GM21447 (cell line): Measurements from ENCODE around the gene CES2.
"Not testable (repeated sequence)": the region's sequence is repeated elsewhere in the genome, so short reads cannot be mapped to it uniquely, and the experiment has no call there.

Experiments
- ATAC-seq: cut with Tn5 transposase; IDR thresholded peaks from one replicate; pipeline ENCODE4 v1.9.1; 2021; ENCODE audit not compliant: unreplicated experiment

The CES2 gene

GRCh38 chr16:66952430-66953110 is 17.3 kb downstream of the CES2 start:
- no peak for ATAC-seq

GRCh38 chr16:66953462-66954096 is 18.3 kb downstream of the CES2 start:
- ATAC-seq, result no peak

GRCh38 chr16:66954097-66954659 is 18.9 kb downstream of the CES2 start:
- ATAC-seq, result no peak

GRCh38 chr16:66955363-66956153 is 20.2 kb downstream of the CES2 start:
- not testable (repeated sequence) for ATAC-seq

GRCh38 chr16:66956154-66956457 is 20.8 kb downstream of the CES2 start:
- not testable (repeated sequence) for ATAC-seq

GRCh38 chr16:66958857-66959703 is 23.8 kb downstream of the CES2 start:
- no peak for ATAC-seq

- no peak for ATAC-seq
Observed at GRCh38 chr16:66959704-66960161, 24.4 kb downstream of the CES2 start.

GRCh38 chr16:66960270-66960669 is 25.0 kb downstream of the CES2 start:
- ATAC-seq, result no peak

GRCh38 chr16:66961065-66961744 is 25.9 kb downstream of the CES2 start, which contains the start of gene CES3:
Gene CES3 (plus strand): TSS chr16:66961266. CDS start chr16:66961308, 42 bp downstream.
- no peak for ATAC-seq

GRCh38 chr16:66961914-66962313 is 26.6 kb downstream of the CES2 start:
- ATAC-seq, result no peak

GRCh38 chr16:66964049-66964448 is 28.7 kb downstream of the CES2 start:
- no peak for ATAC-seq

GRCh38 chr16:66968847-66969246 is 33.5 kb downstream of the CES2 start:
- ATAC-seq, result no peak

GRCh38 chr16:66970775-66971720 is 35.7 kb downstream of the CES2 start:
- ATAC-seq, result no peak

- no peak for ATAC-seq
Observed at GRCh38 chr16:66972983-66973382, 37.7 kb downstream of the CES2 start.

- no peak for ATAC-seq
Observed at GRCh38 chr16:66973716-66974115, 38.4 kb downstream of the CES2 start.

GRCh38 chr16:66974156-66974931 is 39.0 kb downstream of the CES2 start:
- ATAC-seq, result not testable (repeated sequence)

GRCh38 chr16:66974932-66975246 is 39.6 kb downstream of the CES2 start:
- ATAC-seq, result not testable (repeated sequence)

- ATAC-seq, result no peak
Observed at GRCh38 chr16:66975302-66975893, 40.1 kb downstream of the CES2 start.
